SIG-M5 (cell line): ENCODE results near the gene ELF1.
"Not testable (repeated sequence)": the region's sequence is repeated elsewhere in the genome, so short reads cannot be mapped to it uniquely, and the experiment has no call there.

Experiments used
- DNase-seq: peaks from one replicate; lab custom pipeline; 2025; lab: John Stamatoyannopoulos, UW

Gene ELF1

DNA sequence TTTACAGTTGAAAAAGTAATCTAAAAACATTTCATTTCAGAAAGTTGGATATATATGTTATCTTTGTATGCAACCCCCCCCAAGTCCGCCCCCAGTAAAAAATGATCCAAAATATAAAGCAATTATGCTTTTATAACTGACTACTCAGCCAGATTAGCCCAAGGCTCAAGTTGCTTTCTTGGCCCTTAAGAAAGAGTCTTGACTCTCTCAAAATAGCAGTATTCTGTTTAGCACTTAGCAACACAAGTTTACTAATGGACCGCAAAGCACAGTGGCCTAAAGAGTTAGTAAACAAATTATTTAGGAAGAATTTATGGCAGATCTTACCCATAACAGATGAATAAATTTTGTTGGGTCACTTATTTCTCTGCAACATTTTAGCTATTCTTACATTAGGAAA lies 86.9 kb downstream of the ELF1 start:
- no peak for DNase-seq

- no peak for DNase-seq
Measured at GRCh38 chr13:40931719-40932118, 87.4 kb downstream of the ELF1 start.

DNA sequence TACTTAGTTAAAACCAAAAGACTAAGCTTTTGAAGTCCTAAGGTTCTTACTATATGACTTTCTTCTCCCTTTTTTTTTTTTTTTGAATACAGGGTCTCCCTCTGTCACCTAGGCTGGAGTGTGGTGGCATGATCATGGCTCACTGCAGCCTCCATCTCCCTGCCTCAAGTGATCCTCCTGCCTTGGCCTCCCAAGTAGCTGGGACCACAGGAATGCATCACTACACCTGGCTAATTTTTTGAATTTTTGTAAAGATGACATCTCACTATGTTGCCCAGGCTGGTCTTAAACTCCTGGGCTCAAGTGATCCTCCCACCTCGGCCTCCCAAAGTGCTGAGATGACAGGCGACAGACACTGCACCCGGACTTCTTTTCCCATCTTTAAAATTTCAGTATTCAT lies 89.2 kb downstream of the ELF1 start:
- not testable (repeated sequence) for DNase-seq

DNA sequence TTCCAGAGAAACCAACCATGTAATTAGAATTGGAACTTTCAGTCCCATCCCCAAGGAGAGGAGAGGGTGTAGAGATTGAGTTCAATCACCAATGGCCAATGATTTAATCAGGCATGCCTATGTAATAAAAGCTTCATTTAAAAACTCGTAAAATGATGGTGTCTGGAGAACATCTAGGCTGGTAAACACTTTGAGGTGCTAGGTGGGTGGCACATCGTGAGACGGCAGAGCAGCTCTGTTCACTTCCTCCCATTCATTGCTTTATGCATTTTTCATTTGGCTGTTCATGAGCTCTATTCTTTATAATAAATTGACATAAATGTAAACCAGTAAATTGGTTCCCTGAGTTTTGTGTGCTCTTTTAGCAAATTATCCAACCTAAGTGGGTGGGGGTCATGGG lies 90.1 kb downstream of the ELF1 start:
- no peak for DNase-seq

DNA sequence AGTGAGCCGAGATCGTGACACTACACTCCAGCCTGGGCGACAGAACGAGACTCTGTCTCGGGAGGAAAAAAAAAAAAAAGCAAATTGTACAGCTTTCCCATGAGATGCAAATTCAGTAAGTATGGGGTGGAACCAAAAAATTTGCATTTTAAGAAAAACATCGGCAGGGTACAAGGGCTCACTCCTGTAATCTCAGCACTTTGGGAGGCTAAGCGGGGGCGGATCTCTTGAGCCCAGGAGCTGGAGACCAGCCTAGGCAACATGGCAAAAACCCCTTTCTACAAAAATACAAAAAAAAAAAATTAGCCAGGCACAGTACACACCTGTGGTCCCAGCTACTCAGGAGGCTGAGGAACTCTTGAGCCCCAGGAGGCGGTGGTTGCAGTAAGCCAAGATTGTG lies 91.2 kb downstream of the ELF1 start:
- DNase-seq: no peak

DNA sequence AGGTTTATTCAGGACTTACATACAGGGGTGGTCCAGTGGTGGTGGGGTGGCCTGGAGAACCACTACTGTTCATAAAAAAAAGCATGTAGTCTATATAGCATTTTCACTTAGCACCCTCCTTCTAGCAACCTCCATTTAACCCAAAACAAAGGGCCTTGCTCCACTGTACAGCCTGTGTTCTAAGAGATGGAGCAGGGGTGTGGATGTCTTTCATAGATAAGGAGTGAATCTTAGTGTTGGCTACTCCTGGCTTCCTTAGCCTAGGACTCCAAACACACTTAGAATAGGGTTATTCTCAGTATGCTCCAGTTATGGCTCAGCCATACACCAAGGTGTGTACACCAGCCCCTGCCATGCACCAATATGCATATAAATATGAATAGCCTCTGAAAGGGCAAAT lies 95.2 kb downstream of the ELF1 start:
- DNase-seq: no peak

- DNase-seq: no peak
Measured at GRCh38 chr13:40922437-40923040, 96.6 kb downstream of the ELF1 start.

- no peak for DNase-seq
Measured at GRCh38 chr13:40920826-40921225, 98.3 kb downstream of the ELF1 start.

DNA sequence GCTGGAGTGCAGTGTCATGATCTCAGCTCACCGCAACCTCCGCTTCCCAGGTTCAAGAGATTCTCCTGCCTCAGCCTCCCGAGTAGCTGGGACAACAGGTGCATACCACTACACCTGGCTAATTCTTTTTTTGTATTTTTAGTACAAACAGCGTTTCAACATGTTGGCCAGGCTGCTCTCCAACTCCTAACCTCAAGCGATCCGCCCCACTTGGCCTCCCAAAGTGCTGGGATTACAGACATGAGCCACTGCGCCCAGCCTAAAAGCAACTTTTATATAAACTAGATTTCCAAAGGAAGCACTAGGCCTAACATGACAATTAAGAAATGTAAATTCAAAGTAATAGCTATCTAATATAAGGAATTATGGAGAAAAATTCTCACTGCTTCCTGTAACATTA lies 99.2 kb downstream of the ELF1 start:
- DNase-seq: not testable (repeated sequence)

GRCh38 chr13:40916207-40916998 lies 102.7 kb downstream of the ELF1 start:
- DNase-seq: no peak

- not testable (repeated sequence) for DNase-seq
Measured at GRCh38 chr13:40914863-40915262, 104.3 kb downstream of the ELF1 start.

- no peak for DNase-seq
Measured at GRCh38 chr13:40911341-40911740, 107.8 kb downstream of the ELF1 start.

DNA sequence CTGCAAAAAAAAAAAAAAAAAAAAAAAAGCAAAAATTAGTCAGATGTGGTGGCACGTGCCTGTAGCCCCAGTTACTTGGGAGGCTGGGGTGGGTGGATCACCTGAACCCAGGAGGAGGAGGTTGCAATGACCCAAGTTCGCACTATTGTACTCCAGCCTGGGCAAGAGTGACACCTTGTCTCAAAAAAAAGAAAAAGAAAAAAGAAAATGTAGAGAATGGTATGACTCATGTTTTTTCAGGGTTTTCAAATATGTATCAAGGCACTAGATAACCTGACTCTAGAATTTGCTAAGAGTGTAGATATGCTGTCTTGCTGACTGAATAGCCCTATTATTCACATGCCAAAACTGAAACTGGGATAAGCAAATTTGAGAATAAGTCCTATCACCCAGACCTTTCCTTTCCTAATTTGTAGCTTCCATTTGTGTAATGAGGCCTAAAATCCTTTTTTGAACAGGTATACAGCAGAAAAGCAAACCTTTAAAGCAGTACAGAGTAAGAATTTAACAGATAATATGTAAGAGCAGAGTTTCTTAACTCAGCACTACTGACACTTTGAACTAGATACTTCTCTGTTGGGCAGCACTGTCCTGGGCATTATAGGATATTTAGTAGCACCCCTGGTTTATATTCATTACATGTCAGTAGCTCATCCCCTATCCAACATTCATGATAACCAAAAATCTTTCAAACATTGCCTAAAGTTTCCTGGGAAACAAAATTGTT lies 108.6 kb downstream of the ELF1 start:
- no peak for DNase-seq

DNA sequence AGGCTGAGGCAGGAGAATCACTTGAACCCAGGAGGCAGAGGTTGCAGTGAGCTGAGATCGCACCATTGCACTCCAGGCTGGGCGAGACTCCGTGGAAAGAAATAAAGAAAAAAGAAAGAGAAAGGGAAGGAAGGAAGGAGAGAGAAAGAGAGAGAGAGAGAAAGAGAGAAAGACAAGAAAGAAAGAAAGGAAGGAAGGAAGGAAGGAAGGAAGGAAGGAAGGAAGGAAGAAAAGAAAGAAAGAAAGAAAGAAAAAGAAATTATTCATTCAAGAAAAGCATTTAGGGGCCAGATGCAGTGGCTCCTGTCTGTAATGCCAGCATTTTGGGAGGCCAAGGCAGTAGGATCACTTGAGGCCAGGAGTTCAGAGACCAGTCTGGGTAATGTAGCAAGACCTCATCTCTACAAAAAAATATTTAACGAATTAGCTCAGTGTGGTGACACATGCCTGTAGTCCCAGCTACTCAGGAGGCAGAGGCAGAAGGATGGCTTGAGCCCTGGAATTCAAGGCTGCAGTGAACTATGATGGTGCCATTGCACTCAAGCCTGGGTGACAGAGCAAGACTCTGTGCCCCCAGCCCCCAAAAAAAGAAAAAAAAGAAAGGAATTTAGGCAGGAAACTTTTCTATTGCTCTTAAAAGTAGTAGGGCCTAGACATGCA lies 109.4 kb downstream of the ELF1 start:
- not testable (repeated sequence) for DNase-seq

- DNase-seq: no peak
Measured at GRCh38 chr13:40908546-40908945, 110.6 kb downstream of the ELF1 start.

GRCh38 chr13:40901032-40901431 lies 118.1 kb downstream of the ELF1 start:
- not testable (repeated sequence) for DNase-seq

GRCh38 chr13:40900568-40900967 lies 118.5 kb downstream of the ELF1 start:
- DNase-seq: not testable (repeated sequence)

DNA sequence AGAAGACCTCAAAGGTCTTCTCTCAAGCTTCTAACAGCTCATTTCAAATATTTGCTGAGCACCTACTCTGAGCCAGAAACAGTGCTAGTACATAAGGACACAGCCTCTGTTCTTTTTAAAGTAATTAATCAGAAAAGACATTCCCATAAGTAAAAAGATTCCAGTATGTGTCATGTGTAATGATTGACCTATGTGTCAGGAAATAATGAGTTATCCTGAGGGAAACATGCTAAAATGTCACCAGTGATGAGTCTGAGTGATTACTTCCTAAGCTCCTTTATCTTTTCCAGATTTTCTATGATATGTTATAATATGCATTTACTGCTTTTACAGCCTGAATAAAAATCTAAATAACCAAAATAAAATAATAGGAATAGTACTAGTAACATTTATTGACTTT lies 122.1 kb downstream of the ELF1 start:
- DNase-seq: no peak

GRCh38 chr13:40895227-40896184 lies 123.6 kb downstream of the ELF1 start:
- DNase-seq: no peak

- not testable (repeated sequence) for DNase-seq
Measured at GRCh38 chr13:40893573-40893972, 125.5 kb downstream of the ELF1 start.

DNA sequence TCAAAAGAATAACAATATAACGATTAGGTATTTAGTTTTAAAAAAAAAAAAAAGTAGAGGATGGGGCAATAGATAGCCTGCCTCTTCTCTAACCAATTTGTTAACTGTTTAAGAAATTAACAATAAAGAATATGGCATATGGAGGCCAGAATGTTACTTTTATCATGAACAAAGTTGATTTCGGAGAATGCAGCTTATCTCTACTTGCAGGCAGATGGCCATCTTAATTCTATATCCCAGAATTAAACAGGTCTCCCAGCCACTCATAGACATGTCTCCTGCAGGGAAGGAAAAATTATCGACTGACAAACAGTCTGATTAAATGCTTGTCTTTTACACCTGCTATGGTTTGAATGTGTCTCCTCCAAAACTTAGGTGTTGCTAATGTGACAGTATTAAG lies 133.1 kb downstream of the ELF1 start:
- no peak for DNase-seq
